K562 (cell line): Measurements from ENCODE around the gene KCNF1. TPM values are rescaled to one million over a fixed set of nuclear protein-coding genes. Genes with fewer than 3 reads are reported as not detected.

Experiments used
- FOXA1 ChIP-seq: fragments of 450-650 bp; IDR thresholded peaks from 2 replicates; pipeline ENCODE4 v1.6.1; 2016; ENCODE audit warnings: mild to moderate bottlenecking, borderline replicate concordance
- JUND ChIP-seq, 2 experiments: IDR thresholded peaks; 2 replicates in 1 of 2; 3 replicates in 1 of 2; pipeline ENCODE4 v1.6.1; 2011; ENCODE audit warnings: borderline replicate concordance in 2 of 2, low read depth in 2 of 2, low read length in 2 of 2, improper control_type of control experiment in 1 of 2, missing biosample characterization in 1 of 2, missing genetic modification characterization in 1 of 2, missing genetic modification reagents in 1 of 2
- polyA plus RNA-seq, 8 experiments: library from polyadenylated mRNA; depleted of rRNA in 4 of 8; stranded (reverse) in 5 of 8; unstranded in 3 of 8; fragments of >200 nt; fragmentation: Nextera tagmentation in 2 of 8; fragmentation: Illumina TruSeq in 1 of 8; extraction: Ambion mirVana in 2 of 8; extraction: Trizol in 1 of 8; gene quantifications; 2 replicates each; pipeline versions ENCODE4 v1.2.1 to v1.2.3, GENCODE V29; 2011 to 2014; ENCODE audit warnings: inconsistent platforms in 1 of 8, missing spikeins in 1 of 8
- total RNA-seq, 7 experiments: library from RNA; depleted of rRNA in 6 of 7; stranded (reverse); fragments of >200 nt in 6 of 7; fragmentation: Illumina TruSeq in 2 of 7; extraction: Trizol in 2 of 7; gene quantifications; 2 replicates each; pipeline versions ENCODE4 v1.2.1 to v1.2.3, GENCODE V29; 2011 to 2021; ENCODE audit warnings: low replicate concordance in 1 of 7
- TF ChIP-seq, protein P1 (sequence below): fragments of 450-650 bp; IDR thresholded peaks from 2 replicates; pipeline ENCODE4 v1.6.1; 2016; ENCODE audit warnings: antibody characterized with exemption
- TF ChIP-seq, protein P2 (sequence below): fragments of 250-450 bp; sonication (Bioruptor Pico); IDR thresholded peaks from 2 replicates; pipeline ENCODE4 v1.4.0; 2020; ENCODE audit warnings: mild to moderate bottlenecking, moderate library complexity
- TF ChIP-seq, protein P3 (sequence below): sonication (generic); formaldehyde crosslinking; IDR thresholded peaks from 2 replicates; pipeline ENCODE4 v1.8.1; 2023; ENCODE audit warnings: mild to moderate bottlenecking, missing genetic modification reagents

Gene KCNF1
- total and polyA plus RNA-seq, 9 of the 15 experiments (the other 6 are each of a cell fraction or from before 2014, with no cell fraction given), result not detected

DNA sequence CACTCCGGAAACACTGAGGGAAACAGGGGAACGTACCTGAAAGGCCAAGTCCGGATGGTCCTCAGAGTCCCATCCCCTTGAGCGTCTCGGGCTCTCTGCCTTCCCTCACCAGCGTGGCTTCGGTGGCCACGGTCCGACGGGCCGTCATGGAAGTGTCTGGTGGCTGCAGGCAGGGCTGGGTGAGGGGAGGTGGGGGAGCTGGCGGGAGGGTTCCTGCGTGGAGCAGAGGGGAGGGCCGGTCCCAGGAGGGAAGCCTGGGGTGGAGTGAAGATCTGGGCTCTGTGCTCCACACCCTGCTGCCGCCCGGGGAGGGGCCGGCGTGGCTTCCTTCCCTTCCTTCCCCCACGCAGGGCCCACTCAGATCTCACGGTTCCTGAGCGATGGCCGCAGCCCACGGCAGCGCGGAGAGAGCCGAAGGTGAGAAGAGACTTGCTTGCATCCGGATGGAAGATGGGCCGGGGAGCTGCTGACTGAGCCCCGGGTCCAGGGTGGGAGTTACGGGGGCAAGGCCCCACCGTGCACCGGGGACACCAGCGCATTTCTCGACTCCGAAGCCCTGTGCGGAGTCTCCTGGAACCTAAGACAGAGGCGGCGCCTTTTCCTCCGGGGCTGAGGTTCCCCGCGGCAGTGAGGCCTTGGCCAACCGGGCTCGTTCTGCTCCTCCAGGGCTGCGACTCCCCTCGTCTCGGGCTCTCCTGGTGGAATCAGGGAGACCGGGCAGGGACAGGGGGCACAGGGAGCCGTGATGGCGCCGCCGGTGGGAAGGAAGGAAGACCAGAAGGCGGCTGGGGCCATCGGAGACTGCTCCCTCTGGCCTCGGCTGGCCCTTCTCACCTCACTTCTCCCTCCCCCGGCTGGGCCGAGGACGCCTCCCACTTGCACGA lies 49.1 kb downstream of the KCNF1 start (continued):
- TF ChIP-seq, protein P1, sequence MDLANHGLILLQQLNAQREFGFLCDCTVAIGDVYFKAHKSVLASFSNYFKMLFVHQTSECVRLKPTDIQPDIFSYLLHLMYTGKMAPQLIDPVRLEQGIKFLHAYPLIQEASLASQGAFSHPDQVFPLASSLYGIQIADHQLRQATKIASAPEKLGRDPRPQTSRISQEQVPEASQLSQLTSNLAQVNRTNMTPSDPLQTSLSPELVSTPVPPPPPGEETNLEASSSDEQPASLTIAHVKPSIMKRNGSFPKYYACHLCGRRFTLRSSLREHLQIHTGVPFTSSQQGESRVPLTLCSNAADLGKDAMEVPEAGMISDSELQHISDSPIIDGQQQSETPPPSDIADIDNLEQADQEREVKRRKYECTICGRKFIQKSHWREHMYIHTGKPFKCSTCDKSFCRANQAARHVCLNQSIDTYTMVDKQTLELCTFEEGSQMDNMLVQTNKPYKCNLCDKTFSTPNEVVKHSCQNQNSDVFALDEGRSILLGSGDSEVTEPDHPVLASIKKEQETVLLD, result no peak
- TF ChIP-seq JUND (IDR thresholded peaks at IDR 0.05; ENCODE audit: borderline replicate concordance, low read depth, low read length) (no peak), JUND (tag; IDR thresholded peaks at IDR 0.05; ENCODE audit: borderline replicate concordance, low read depth, low read length) (no peak), FOXA1 (no peak)
- TF ChIP-seq, protein P2, sequence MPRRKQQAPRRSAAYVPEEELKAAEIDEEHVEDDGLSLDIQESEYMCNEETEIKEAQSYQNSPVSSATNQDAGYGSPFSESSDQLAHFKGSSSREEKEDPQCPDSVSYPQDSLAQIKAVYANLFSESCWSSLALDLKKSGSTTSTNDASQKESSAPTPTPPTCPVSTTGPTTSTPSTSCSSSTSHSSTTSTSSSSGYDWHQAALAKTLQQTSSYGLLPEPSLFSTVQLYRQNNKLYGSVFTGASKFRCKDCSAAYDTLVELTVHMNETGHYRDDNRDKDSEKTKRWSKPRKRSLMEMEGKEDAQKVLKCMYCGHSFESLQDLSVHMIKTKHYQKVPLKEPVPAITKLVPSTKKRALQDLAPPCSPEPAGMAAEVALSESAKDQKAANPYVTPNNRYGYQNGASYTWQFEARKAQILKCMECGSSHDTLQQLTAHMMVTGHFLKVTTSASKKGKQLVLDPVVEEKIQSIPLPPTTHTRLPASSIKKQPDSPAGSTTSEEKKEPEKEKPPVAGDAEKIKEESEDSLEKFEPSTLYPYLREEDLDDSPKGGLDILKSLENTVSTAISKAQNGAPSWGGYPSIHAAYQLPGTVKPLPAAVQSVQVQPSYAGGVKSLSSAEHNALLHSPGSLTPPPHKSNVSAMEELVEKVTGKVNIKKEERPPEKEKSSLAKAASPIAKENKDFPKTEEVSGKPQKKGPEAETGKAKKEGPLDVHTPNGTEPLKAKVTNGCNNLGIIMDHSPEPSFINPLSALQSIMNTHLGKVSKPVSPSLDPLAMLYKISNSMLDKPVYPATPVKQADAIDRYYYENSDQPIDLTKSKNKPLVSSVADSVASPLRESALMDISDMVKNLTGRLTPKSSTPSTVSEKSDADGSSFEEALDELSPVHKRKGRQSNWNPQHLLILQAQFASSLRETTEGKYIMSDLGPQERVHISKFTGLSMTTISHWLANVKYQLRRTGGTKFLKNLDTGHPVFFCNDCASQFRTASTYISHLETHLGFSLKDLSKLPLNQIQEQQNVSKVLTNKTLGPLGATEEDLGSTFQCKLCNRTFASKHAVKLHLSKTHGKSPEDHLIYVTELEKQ (CRISPR knock-in tag), result no peak
- TF ChIP-seq, protein P3, sequence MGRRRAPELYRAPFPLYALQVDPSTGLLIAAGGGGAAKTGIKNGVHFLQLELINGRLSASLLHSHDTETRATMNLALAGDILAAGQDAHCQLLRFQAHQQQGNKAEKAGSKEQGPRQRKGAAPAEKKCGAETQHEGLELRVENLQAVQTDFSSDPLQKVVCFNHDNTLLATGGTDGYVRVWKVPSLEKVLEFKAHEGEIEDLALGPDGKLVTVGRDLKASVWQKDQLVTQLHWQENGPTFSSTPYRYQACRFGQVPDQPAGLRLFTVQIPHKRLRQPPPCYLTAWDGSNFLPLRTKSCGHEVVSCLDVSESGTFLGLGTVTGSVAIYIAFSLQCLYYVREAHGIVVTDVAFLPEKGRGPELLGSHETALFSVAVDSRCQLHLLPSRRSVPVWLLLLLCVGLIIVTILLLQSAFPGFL, result no peak
- TF ChIP-seq, all 486 proteins: peak for 0
